ENCODE data around the gene CDH4. TPM values are rescaled to one million over a fixed set of nuclear protein-coding genes. Genes with fewer than 3 reads are reported as not detected.

CDH4 gene
- total RNA-seq, 1 experiment from 2014 or later = not detected

DNA sequence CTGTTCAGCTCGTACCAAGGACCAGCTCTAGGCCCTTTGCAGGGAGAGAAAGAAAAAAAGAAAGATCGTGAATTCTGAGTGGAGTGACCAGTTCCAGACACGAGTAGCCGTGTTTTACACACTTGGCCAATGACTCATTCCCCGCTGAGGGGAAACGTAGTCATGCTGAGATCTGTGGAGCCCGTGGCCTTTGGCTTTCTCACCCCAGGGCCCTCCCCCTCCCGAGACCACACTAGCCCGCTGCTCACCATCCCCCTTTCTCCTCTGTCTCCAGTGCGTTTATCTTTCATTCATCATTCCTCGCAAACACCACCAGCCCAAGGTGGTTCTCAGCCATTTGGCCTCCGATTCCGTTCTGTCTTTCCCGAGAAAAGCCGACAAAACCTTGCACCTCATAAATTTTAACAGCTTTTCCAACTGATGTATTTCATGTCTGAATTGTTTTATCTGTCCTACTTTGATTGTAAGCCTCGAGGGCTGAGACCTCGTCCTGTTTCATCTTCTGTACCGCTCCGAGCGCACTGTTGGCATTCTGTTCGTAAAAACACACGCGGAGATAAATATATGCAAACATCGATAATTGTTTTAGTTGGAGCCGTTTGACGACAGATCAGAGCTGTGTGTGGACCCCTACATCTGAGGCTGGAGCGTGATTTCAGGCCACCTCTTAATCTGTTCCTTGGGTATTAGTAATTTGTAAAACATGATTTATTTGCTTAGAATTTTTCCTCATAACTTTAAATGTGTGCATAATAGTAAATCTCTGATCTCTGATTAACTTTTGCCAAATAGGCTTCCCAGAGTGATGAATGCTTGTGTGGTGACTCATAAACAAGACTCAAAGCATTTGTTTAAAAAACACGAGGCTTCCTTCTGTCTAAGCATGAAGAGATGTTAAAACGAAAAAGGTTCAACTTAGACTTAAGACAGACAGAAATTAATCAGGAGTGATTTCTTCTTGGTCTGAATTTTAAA lies 336.6 kb downstream of the CDH4 start:
- H3K4me3 ChIP-seq (ENCODE audit: low read length) = no peak overlapping the region
- H3K4me2 ChIP-seq (ENCODE audit: low read depth, low read length, poor library complexity, severe bottlenecking) = no peak overlapping the region
- H3K27me3 ChIP-seq (ENCODE audit: low read length) = no peaks in the 10 kb centered on the region
- H4K20me1 ChIP-seq (ENCODE audit: insufficient read depth, low read depth, low read length) = no peaks in the 10 kb centered on the region
- no peaks in the 10 kb centered on the region for H3K79me2 ChIP-seq (ENCODE audit: low read length)
- H2AFZ ChIP-seq (ENCODE audit: low read length) = no peak overlapping the region
- H3K9ac ChIP-seq (ENCODE audit: low read length) = no peak overlapping the region
- no peaks in the 10 kb centered on the region; the same call in 1 of the 2 replicates for H3K9me3 ChIP-seq (ENCODE audit: low read length)
- no peak overlapping the region for H3K27ac ChIP-seq (ENCODE audit: low read length)
- H3K4me1 ChIP-seq (ENCODE audit: low read length) = no peaks in the 10 kb centered on the region
- no peaks in the 10 kb centered on the region for H3K36me3 ChIP-seq (ENCODE audit: insufficient read depth, low read length)
- H3K9me2 ChIP-seq (replicated peaks; ENCODE audit: insufficient read depth, low read length) = no peaks in the 10 kb centered on the region
- no peak for DNase-seq

DNA sequence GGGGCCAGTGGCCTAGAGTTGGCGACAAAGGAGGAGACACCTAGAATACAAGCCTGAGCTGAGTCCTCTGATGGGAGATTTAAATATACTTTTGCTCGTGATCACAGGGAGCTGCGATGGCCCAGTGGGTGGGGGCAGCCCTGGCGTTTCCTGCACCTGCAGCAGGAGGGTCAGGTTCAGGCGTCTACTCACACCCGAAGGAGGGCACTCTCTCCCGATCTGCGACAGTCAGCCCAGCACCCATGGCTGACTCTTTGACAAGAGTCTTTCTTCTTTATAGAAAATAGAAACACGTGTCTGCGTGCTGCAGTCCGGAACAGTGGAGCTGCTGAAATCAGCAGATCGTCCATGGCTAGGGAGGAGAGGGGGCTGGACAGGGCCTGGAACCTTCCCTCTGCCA lies 338.2 kb downstream of the CDH4 start:
- no peak overlapping the region for H2AFZ ChIP-seq (ENCODE audit: low read length)
- no peak overlapping the region for H3K27ac ChIP-seq (ENCODE audit: low read length)
- H3K9me2 ChIP-seq (replicated peaks; ENCODE audit: insufficient read depth, low read length) = no peaks in the 10 kb centered on the region
- H3K4me3 ChIP-seq (ENCODE audit: low read length) = no peak overlapping the region
- no peak for DNase-seq
- no peaks in the 10 kb centered on the region; the same call in 1 of the 2 replicates for H3K9me3 ChIP-seq (ENCODE audit: low read length)
- no peaks in the 10 kb centered on the region for H3K27me3 ChIP-seq (ENCODE audit: low read length)
- H3K4me2 ChIP-seq (ENCODE audit: low read depth, low read length, poor library complexity, severe bottlenecking) = no peak overlapping the region
- H3K4me1 ChIP-seq (ENCODE audit: low read length) = no peaks in the 10 kb centered on the region
- no peak overlapping the region for H3K9ac ChIP-seq (ENCODE audit: low read length)
- H4K20me1 ChIP-seq (ENCODE audit: insufficient read depth, low read depth, low read length) = no peaks in the 10 kb centered on the region
- H3K36me3 ChIP-seq (ENCODE audit: insufficient read depth, low read length) = no peaks in the 10 kb centered on the region
- H3K79me2 ChIP-seq (ENCODE audit: low read length) = no peaks in the 10 kb centered on the region

DNA sequence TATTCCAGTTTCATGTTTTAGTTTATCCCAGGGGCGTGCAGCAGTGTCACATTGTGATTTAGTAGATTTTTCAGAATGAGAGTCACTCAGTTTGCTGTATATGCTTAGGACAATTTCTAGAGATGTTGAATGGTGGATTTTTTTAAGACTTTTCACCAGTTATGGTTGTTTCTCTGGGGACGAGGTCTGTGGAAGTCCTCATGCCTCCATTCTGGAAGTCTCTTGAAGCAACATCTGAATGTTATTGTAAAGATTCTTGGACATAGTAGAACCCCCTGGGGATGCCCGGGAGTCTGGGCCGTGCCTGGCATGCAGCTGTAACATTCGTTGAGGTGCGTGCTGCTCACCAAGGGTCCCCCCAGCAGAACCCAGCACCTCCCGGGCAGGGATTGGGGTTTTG lies 341.5 kb downstream of the CDH4 start:
- no peaks in the 10 kb centered on the region for H4K20me1 ChIP-seq (ENCODE audit: insufficient read depth, low read depth, low read length)
- H3K27me3 ChIP-seq (ENCODE audit: low read length) = no peaks in the 10 kb centered on the region
- H3K9ac ChIP-seq (ENCODE audit: low read length) = no peak overlapping the region
- H2AFZ ChIP-seq (ENCODE audit: low read length) = no peak overlapping the region
- no peak overlapping the region for H3K27ac ChIP-seq (ENCODE audit: low read length)
- DNase-seq = no peak
- H3K79me2 ChIP-seq (ENCODE audit: low read length) = no peaks in the 10 kb centered on the region
- no peak overlapping the region for H3K4me2 ChIP-seq (ENCODE audit: low read depth, low read length, poor library complexity, severe bottlenecking)
- H3K4me3 ChIP-seq (ENCODE audit: low read length) = no peak overlapping the region
- no peaks in the 10 kb centered on the region; the same call in 1 of the 2 replicates for H3K9me3 ChIP-seq (ENCODE audit: low read length)
- no peaks in the 10 kb centered on the region for H3K36me3 ChIP-seq (ENCODE audit: insufficient read depth, low read length)
- H3K4me1 ChIP-seq (ENCODE audit: low read length) = no peaks in the 10 kb centered on the region
- no peaks in the 10 kb centered on the region for H3K9me2 ChIP-seq (replicated peaks; ENCODE audit: insufficient read depth, low read length)

DNA sequence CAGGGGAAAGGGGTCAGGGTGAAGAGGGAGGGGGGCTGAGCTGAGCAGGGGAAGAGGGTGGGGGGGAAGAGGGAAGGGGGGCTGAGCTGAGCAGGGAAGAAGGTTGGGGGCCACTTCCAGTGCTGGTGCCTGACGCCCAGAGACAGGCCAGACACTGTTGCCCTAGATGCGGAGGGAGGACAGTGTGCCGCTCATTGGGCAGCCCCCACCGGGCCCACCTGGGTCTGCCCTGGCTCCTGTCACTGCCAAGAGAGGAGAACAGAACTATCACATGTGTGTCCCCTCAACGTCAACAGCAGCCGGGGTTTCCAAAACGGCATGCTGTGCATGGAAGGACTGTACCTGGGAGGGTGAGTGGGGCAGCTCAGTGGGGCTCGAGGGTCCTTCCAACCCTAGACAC lies 342.1 kb downstream of the CDH4 start:
- no peaks in the 10 kb centered on the region; the same call in 1 of the 2 replicates for H3K9me3 ChIP-seq (ENCODE audit: low read length)
- no peaks in the 10 kb centered on the region for H4K20me1 ChIP-seq (ENCODE audit: insufficient read depth, low read depth, low read length)
- no peak overlapping the region for H3K9ac ChIP-seq (ENCODE audit: low read length)
- no peak for DNase-seq
- no peaks in the 10 kb centered on the region for H3K36me3 ChIP-seq (ENCODE audit: insufficient read depth, low read length)
- H3K27ac ChIP-seq (ENCODE audit: low read length) = no peak overlapping the region
- H3K4me3 ChIP-seq (ENCODE audit: low read length) = no peak overlapping the region
- no peak overlapping the region for H3K4me2 ChIP-seq (ENCODE audit: low read depth, low read length, poor library complexity, severe bottlenecking)
- H3K4me1 ChIP-seq (ENCODE audit: low read length) = no peaks in the 10 kb centered on the region
- no peak overlapping the region for H2AFZ ChIP-seq (ENCODE audit: low read length)
- no peaks in the 10 kb centered on the region for H3K79me2 ChIP-seq (ENCODE audit: low read length)
- no peaks in the 10 kb centered on the region for H3K27me3 ChIP-seq (ENCODE audit: low read length)
- H3K9me2 ChIP-seq (replicated peaks; ENCODE audit: insufficient read depth, low read length) = no peaks in the 10 kb centered on the region

- Histone ChIP-seq H3K79me2 (ENCODE audit: low read length) (no peaks in the 10 kb centered on the region), H3K4me1 (ENCODE audit: low read length) (no peaks in the 10 kb centered on the region), H3K9ac (ENCODE audit: low read length) (no peak overlapping the region), H4K20me1 (ENCODE audit: insufficient read depth, low read depth, low read length) (no peaks in the 10 kb centered on the region), H3K4me3 (ENCODE audit: low read length) (no peak overlapping the region), H3K9me3 (ENCODE audit: low read length) (no peaks in the 10 kb centered on the region; the same call in 1 of the 2 replicates), H3K36me3 (ENCODE audit: insufficient read depth, low read length) (no peaks in the 10 kb centered on the region), H2AFZ (ENCODE audit: low read length) (no peak overlapping the region), H3K4me2 (ENCODE audit: low read depth, low read length, poor library complexity, severe bottlenecking) (no peak overlapping the region), H3K9me2 (replicated peaks; ENCODE audit: insufficient read depth, low read length) (no peaks in the 10 kb centered on the region), H3K27ac (ENCODE audit: low read length) (no peak overlapping the region), H3K27me3 (ENCODE audit: low read length) (no peaks in the 10 kb centered on the region)
- no peak for DNase-seq
Observed at GRCh38 chr20:61595216-61595615, 343.2 kb downstream of the CDH4 start.

- Histone ChIP-seq H3K4me1 (ENCODE audit: low read length) (no peaks in the 10 kb centered on the region), H3K9me3 (ENCODE audit: low read length) (no peaks in the 10 kb centered on the region; the same call in 1 of the 2 replicates), H4K20me1 (ENCODE audit: insufficient read depth, low read depth, low read length) (no peaks in the 10 kb centered on the region), H3K27ac (ENCODE audit: low read length) (no peak overlapping the region), H3K79me2 (ENCODE audit: low read length) (no peaks in the 10 kb centered on the region), H3K36me3 (ENCODE audit: insufficient read depth, low read length) (no peaks in the 10 kb centered on the region), H3K4me3 (ENCODE audit: low read length) (no peak overlapping the region), H3K4me2 (ENCODE audit: low read depth, low read length, poor library complexity, severe bottlenecking) (no peak overlapping the region), H3K9ac (ENCODE audit: low read length) (no peak overlapping the region), H3K27me3 (ENCODE audit: low read length) (no peaks in the 10 kb centered on the region), H3K9me2 (replicated peaks; ENCODE audit: insufficient read depth, low read length) (no peaks in the 10 kb centered on the region), H2AFZ (ENCODE audit: low read length) (no peak overlapping the region)
- no peak for DNase-seq
Observed at GRCh38 chr20:61596687-61597330, 344.7 kb downstream of the CDH4 start.

- Histone ChIP-seq H3K79me2 (ENCODE audit: low read length) (no peaks in the 10 kb centered on the region), H3K27ac (ENCODE audit: low read length) (no peak overlapping the region), H3K27me3 (ENCODE audit: low read length) (no peaks in the 10 kb centered on the region), H3K9me3 (ENCODE audit: low read length) (no peaks in the 10 kb centered on the region), H3K4me2 (ENCODE audit: low read depth, low read length, poor library complexity, severe bottlenecking) (no peak overlapping the region), H2AFZ (ENCODE audit: low read length) (no peak overlapping the region), H3K4me1 (ENCODE audit: low read length) (no peaks in the 10 kb centered on the region), H3K9me2 (replicated peaks; ENCODE audit: insufficient read depth, low read length) (no peaks in the 10 kb centered on the region), H4K20me1 (ENCODE audit: insufficient read depth, low read depth, low read length) (no peaks in the 10 kb centered on the region), H3K9ac (ENCODE audit: low read length) (no peak overlapping the region), H3K4me3 (ENCODE audit: low read length) (no peak overlapping the region), H3K36me3 (ENCODE audit: insufficient read depth, low read length) (no peaks in the 10 kb centered on the region)
- DNase-seq = no peak
Observed at GRCh38 chr20:61597996-61598395, 345.9 kb downstream of the CDH4 start.

GRCh38 chr20:61598586-61598985 lies 346.5 kb downstream of the CDH4 start:
- Histone ChIP-seq H3K4me3 (ENCODE audit: low read length) (no peak overlapping the region), H3K9me3 (ENCODE audit: low read length) (no peaks in the 10 kb centered on the region), H3K27me3 (ENCODE audit: low read length) (no peaks in the 10 kb centered on the region), H3K79me2 (ENCODE audit: low read length) (no peaks in the 10 kb centered on the region), H3K9me2 (replicated peaks; ENCODE audit: insufficient read depth, low read length) (no peaks in the 10 kb centered on the region), H3K4me2 (ENCODE audit: low read depth, low read length, poor library complexity, severe bottlenecking) (no peak overlapping the region), H3K9ac (ENCODE audit: low read length) (no peak overlapping the region), H3K4me1 (ENCODE audit: low read length) (no peaks in the 10 kb centered on the region), H3K36me3 (ENCODE audit: insufficient read depth, low read length) (no peaks in the 10 kb centered on the region), H4K20me1 (ENCODE audit: insufficient read depth, low read depth, low read length) (no peaks in the 10 kb centered on the region), H2AFZ (ENCODE audit: low read length) (no peak overlapping the region), H3K27ac (ENCODE audit: low read length) (no peak overlapping the region)
- no peak for DNase-seq

Measured in Karpas-422 (cell line).